Neural cell (in vitro differentiated cells): ENCODE data around the gene GALT. TPM values are rescaled to one million over a fixed set of nuclear protein-coding genes. Genes with fewer than 3 reads are reported as not detected.

Experiments used
- H2AFZ ChIP-seq: fragments of 200-600, 300-800 bp; sonication (generic), shearing (Covaris generic); 2 replicates; pipeline ENCODE4 v1.6.0; 2014; ENCODE audit warnings: low read depth, mild to moderate bottlenecking, antibody characterized with exemption, low read length, moderate library complexity
- H3F3A ChIP-seq: fragments of 200-600 bp; shearing (Covaris generic); 2 replicates; pipeline ENCODE4 v1.6.1; 2016; ENCODE audit warnings: mild to moderate bottlenecking, moderate library complexity, mixed read lengths, antibody characterized with exemption, low read length; ENCODE audit not compliant: insufficient read depth, poor library complexity, severe bottlenecking
- H3K27ac ChIP-seq: fragments of 200-600, 300-800 bp; sonication (generic), shearing (Covaris generic); 2 replicates; pipeline ENCODE4 v1.5.1; 2014; ENCODE audit warnings: mild to moderate bottlenecking, low read length, moderate library complexity
- H3K27me3 ChIP-seq: fragments of 300-800, 200-600 bp; sonication (generic), shearing (Covaris generic); 2 replicates; pipeline ENCODE4 v1.6.0; 2014; ENCODE audit warnings: mild to moderate bottlenecking, low read depth, low read length, moderate library complexity; ENCODE audit not compliant: insufficient read depth
- H3K36me3 ChIP-seq: fragments of 300-800, 200-600 bp; sonication (generic), shearing (Covaris generic); 2 replicates; pipeline ENCODE4 v1.5.1; 2014; ENCODE audit warnings: mild to moderate bottlenecking, antibody characterized with exemption, low read length, moderate library complexity; ENCODE audit not compliant: insufficient read depth
- H3K4me2 ChIP-seq: fragments of 300-800, 200-600 bp; sonication (generic), shearing (Covaris generic); 2 replicates; pipeline ENCODE4 v1.6.0; 2014; ENCODE audit warnings: mild to moderate bottlenecking, low read length
- H3K4me3 ChIP-seq: fragments of 300-800, 200-600 bp; sonication (generic), shearing (Covaris generic); 2 replicates; pipeline ENCODE4 v1.5.1; 2014; ENCODE audit warnings: mild to moderate bottlenecking, low read length, moderate library complexity
- H3K79me2 ChIP-seq: fragments of 200-600 bp; shearing (Covaris generic); replicated peaks from 2 replicates; pipeline ENCODE4 v1.6.0; 2014; ENCODE audit warnings: mild to moderate bottlenecking, low read length, moderate library complexity; ENCODE audit not compliant: insufficient read depth
- H3K9ac ChIP-seq: fragments of 300-800, 200-600 bp; sonication (generic), shearing (Covaris generic); 2 replicates; pipeline ENCODE4 v1.6.1; 2016; ENCODE audit warnings: mild to moderate bottlenecking, low read length, mixed read lengths
- H3K9me2 ChIP-seq: fragments of 200-600 bp; shearing (Covaris generic); 2 replicates; pipeline ENCODE4 v1.6.1; 2016; ENCODE audit warnings: mild to moderate bottlenecking, low read length, mixed read lengths; ENCODE audit not compliant: insufficient read depth
- H3K9me3 ChIP-seq: fragments of 200-600, 300-800 bp; sonication (generic), shearing (Covaris generic); 2 replicates; pipeline ENCODE4 v1.6.1; 2016; ENCODE audit warnings: mild to moderate bottlenecking, mixed run types, low read length, moderate library complexity, mixed read lengths
- H4K20me1 ChIP-seq: fragments of 200-600 bp; shearing (Covaris generic); 2 replicates; pipeline ENCODE4 v1.6.1; 2016; ENCODE audit warnings: mild to moderate bottlenecking, mixed run types; ENCODE audit not compliant: insufficient read depth
- CTCF ChIP-seq: fragments of 450-650 bp; IDR thresholded peaks from 2 replicates; pipeline ENCODE4 v1.5.1; 2014; ENCODE audit warnings: antibody characterized with exemption, mild to moderate bottlenecking, moderate library complexity; ENCODE audit not compliant: poor library complexity, severe bottlenecking
- EP300 ChIP-seq: fragments of 450-650 bp; conservative IDR thresholded peaks from 2 replicates; pipeline ENCODE4 v1.6.1; 2014; ENCODE audit warnings: antibody characterized with exemption, mild to moderate bottlenecking, moderate library complexity; ENCODE audit not compliant: poor library complexity, severe bottlenecking
- EZH2 ChIP-seq: fragments of 200-600, 300-800 bp; shearing (Covaris generic), sonication (generic); IDR thresholded peaks from 2 replicates; pipeline ENCODE4 v1.6.1; 2014; ENCODE audit warnings: antibody characterized with exemption, low read length, borderline replicate concordance, mild to moderate bottlenecking; ENCODE audit not compliant: insufficient read depth, poor library complexity, severe bottlenecking
- MXI1 ChIP-seq: fragments of 450-650 bp; conservative IDR thresholded peaks from 2 replicates; pipeline ENCODE4 v1.6.1; 2014; ENCODE audit warnings: antibody characterized with exemption, mild to moderate bottlenecking; ENCODE audit not compliant: poor library complexity, severe bottlenecking
- POLR2AphosphoS5 ChIP-seq: IDR thresholded peaks from 2 replicates; pipeline ENCODE4 v1.6.1; 2012
- RAD21 ChIP-seq: fragments of 450-650 bp; conservative IDR thresholded peaks from 2 replicates; pipeline ENCODE4 v1.6.1; 2014; ENCODE audit warnings: antibody characterized with exemption, mild to moderate bottlenecking, moderate library complexity
- REST ChIP-seq: IDR thresholded peaks from 2 replicates; pipeline ENCODE4 v1.6.1; 2012; ENCODE audit warnings: borderline replicate concordance
- SMC3 ChIP-seq: fragments of 450-650 bp; conservative IDR thresholded peaks from 2 replicates; pipeline ENCODE4 v1.6.1; 2014; ENCODE audit warnings: antibody characterized with exemption, mild to moderate bottlenecking, moderate library complexity; ENCODE audit not compliant: poor library complexity
- TAF1 ChIP-seq: IDR thresholded peaks from 2 replicates; pipeline ENCODE4 v1.6.1; 2012; ENCODE audit warnings: low read depth
- polyA plus RNA-seq: library from polyadenylated mRNA; depleted of rRNA; stranded (reverse); fragments of >200 nt; gene quantifications from 2 replicates; pipeline ENCODE4 v1.2.3, GENCODE V29; 2014

The GALT gene
- polyA plus RNA-seq, 1 donor from 2014 or later: 116 TPM

- H3K9ac ChIP-seq: no peak overlapping the region
- no peaks in the 10 kb centered on the region for H3K79me2 ChIP-seq
- no peak overlapping the region for H3K4me2 ChIP-seq
- TF ChIP-seq EZH2 (no peak), TAF1 (no peak), RAD21 (no peak), EP300 (no peak), POLR2AphosphoS5 (no peak), SMC3 (no peak), CTCF (no peak), REST (no peak), MXI1 (no peak)
- H4K20me1 ChIP-seq: no peaks in the 10 kb centered on the region
- H2AFZ ChIP-seq: no peak overlapping the region
- no peaks in the 10 kb centered on the region for H3K36me3 ChIP-seq
- no peaks in the 10 kb centered on the region for H3F3A ChIP-seq
- no peaks in the 10 kb centered on the region for H3K27me3 ChIP-seq
- no peak overlapping the region for H3K4me3 ChIP-seq
- no peaks in the 10 kb centered on the region for H3K9me3 ChIP-seq
- H3K27ac ChIP-seq: no peak overlapping the region
- no peaks in the 10 kb centered on the region for H3K9me2 ChIP-seq
Observed at GRCh38 chr9:34658461-34658860, 12.0 kb downstream of the GALT start.

- Histone ChIP-seq H3K4me2 (no peak overlapping the region), H3F3A (no peaks in the 10 kb centered on the region), H3K9ac (no peak overlapping the region), H3K27ac (no peak overlapping the region), H3K36me3 (no peaks in the 10 kb centered on the region), H3K9me3 (no peaks in the 10 kb centered on the region), H3K4me3 (no peak overlapping the region), H3K27me3 (no peaks in the 10 kb centered on the region), H2AFZ (no peak overlapping the region), H3K79me2 (no peaks in the 10 kb centered on the region), H4K20me1 (no peaks in the 10 kb centered on the region), H3K9me2 (no peaks in the 10 kb centered on the region)
- no peak for TF ChIP-seq EZH2
- no peak for TF ChIP-seq TAF1
- no peak for TF ChIP-seq CTCF
- no peak for TF ChIP-seq MXI1
- TF ChIP-seq REST: no peak
- no peak for TF ChIP-seq EP300
- TF ChIP-seq RAD21: no peak
- no peak for TF ChIP-seq POLR2AphosphoS5
- no peak for TF ChIP-seq SMC3
Observed at GRCh38 chr9:34659592-34660253, 13.2 kb downstream of the GALT start.
